SW 1271 (cell line): ENCODE measurements around the gene DNM3.
"Not testable (repeated sequence)": the region's sequence is repeated elsewhere in the genome, so short reads cannot be mapped to it uniquely, and the experiment has no call there.

ENCODE experiments used
- DNase-seq, 2 experiments: peaks; one replicate each; lab custom pipeline; 2025; lab: John Stamatoyannopoulos, UW

The DNM3 gene

GRCh38 chr1:171841050-171841910 is at the start of gene DNM3:
TSS of gene DNM3 (plus strand) at chr1:171841498. CDS start at chr1:171841657, 159 bp downstream.
- DNase-seq, result peak in 1 of 2 experiments; percentile 43

DNA sequence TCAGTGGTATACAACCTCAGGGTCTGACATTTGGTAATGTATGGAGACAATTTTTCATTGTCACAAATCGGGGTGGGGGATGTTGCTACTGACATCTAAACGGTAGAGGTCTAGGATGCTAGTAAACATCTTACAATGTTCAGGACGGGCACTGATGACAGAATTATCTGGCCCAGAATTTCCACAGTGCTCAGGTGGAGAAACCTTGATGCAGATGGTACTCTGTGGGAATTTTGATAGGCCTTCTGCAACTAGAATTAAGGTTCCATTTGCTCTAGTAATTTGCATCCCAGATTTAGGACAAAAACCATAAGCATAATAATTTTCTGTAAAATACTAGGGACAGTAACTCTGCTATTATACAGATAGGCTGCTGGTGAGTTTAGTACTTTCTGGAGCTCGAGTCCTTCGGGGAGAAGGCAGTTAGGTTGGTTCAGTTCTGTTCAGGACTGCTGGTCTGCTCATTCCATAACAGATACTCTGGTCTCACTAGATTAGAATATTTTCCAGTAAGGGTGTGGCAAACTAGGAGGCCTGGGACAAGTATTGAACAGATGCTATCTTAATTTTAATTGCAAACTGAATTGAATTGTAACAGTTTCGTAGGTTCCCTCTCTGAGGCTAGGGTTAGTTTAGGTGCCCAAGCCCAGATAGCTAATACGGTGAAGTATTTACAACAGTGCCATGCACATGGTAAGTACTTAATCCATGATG is 48.5 kb upstream of the DNM3 start:
- no peak for DNase-seq

DNA sequence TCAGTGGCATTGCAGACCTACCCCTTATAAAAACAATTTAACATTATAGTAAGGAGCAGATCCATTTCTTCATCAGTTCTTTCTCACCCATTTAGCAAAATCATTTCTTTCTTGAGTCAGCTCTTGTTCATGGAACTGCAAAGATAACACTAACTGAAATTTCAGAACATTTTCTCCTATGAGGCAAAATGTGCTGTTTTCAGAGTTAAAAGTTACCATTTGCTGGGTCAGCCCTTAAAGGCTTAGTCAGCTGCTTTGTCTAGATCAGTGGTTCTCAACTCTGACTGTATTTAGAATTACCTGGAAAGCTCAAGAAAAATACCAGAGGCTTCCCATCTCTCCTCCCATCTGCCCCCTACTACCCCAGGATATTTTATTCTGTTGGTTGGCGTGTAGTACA is 47.7 kb upstream of the DNM3 start:
- DNase-seq, result no peak

- peak; percentile 28 to 71 for DNase-seq
Observed at GRCh38 chr1:171794085-171794484, 47.2 kb upstream of the DNM3 start.

DNA sequence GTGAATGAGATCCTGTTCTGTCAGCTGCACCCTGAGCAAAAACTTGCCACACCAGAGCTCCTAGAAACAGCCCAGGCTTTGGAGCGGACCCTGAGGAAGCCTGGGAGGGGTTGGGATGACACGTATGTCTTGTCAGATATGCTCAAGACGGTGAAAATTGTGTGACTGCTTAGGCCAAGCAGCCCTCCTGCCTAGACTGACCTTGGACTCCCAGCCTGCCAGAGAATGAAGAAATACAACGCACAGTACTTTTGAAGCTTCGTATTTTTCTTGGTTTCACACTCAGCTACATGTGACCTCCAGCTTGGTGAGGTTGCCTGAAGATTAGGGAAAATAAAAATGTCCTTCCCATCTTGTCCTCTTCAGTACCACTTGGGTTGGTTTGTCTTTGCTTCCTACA is 44.7 kb upstream of the DNM3 start:
- DNase-seq, result no peak

GRCh38 chr1:171798311-171798710 is 43.0 kb upstream of the DNM3 start:
- no peak for DNase-seq

GRCh38 chr1:171798765-171799164 is 42.5 kb upstream of the DNM3 start:
- no peak for DNase-seq

DNA sequence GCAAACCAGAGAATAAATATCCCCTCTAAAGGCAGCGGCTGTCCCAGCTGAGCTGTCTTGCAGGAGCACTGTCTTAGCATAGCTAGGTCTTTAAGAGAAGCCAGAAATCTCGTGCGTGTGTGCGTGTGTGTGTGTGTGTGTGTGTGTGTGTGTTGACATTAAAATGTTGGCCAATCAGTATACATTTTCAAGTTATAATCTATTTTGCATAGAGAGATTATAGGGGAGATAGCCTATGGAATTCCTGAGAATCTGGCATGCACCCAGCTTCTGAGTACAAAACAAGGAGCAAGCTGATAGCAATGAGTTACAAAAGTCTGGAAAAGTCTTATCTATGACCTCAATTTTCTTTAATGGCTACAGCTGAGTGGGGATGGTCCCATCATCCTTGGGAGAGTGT is 42.1 kb upstream of the DNM3 start:
- no peak for DNase-seq

- DNase-seq, result not testable (repeated sequence)
Observed at GRCh38 chr1:171799698-171800097, 41.6 kb upstream of the DNM3 start.

- DNase-seq, result no peak
Observed at GRCh38 chr1:171800342-171800741, 41.0 kb upstream of the DNM3 start.

GRCh38 chr1:171800851-171801250 is 40.4 kb upstream of the DNM3 start:
- DNase-seq, result no peak

GRCh38 chr1:171801487-171801891 is 39.8 kb upstream of the DNM3 start:
- peak in 1 of 2 experiments; percentile 10 for DNase-seq

DNA sequence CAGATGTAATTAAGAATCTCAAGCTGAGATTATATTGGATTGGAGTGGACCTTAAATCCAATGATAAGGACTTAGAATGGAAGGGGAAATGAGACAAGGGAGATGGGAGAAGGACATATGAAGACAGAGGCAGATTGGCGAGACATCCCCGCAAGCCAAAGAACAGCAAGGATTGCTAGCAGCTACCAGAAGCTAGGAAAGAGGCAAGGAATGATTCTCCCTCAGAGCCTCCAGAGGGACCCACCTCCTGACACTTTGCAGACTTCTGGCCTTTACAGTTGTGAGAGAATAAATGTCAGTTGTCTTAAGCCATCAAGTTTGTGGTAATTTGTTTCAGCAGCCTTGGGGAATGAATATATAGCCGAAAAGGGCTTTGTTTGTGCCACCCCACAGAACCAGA is 39.1 kb upstream of the DNM3 start:
- DNase-seq, result no peak

DNA sequence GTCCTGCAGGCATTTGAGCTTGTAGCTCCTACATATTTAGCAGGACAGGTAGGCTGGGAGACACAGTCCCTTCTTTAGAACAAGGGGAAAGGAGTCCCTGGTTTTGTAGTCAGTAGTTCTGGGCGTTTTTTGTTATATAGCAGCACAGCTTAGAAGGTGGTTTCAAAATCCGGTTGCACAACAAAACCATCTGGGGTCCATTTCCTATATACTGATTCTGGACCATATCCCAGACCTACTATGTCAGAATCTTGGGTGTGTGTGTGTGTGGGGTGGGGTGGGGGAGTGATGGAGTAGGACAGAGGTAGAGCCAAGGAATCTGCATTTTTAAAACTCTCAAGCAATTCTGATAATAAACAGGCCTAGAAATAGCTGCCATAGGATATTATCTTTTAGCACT is 38.3 kb upstream of the DNM3 start:
- no peak for DNase-seq

GRCh38 chr1:171803461-171804022 is 37.8 kb upstream of the DNM3 start:
- DNase-seq, result no peak

GRCh38 chr1:171805395-171806115 is 35.7 kb upstream of the DNM3 start:
- no peak for DNase-seq

DNA sequence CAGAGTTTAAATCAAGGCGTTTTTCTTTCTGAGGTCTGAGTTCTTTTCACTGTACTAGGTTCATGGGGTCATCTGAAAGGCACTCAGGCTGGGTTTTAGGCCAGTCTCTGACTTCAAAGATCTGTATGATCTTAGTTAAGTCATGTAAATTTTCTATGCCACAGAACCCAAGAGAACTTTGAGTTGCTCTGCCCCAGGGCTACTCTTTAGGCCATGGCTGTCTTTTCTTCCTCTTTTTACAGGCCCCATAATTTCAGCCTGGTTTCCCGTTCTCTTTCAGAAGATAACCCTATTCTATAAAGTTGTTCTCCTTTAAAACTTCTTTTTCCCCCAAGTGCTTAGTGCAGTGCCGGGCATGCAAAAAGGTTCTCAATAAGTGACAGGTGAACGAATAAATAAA is 33.7 kb upstream of the DNM3 start:
- no peak for DNase-seq

GRCh38 chr1:171809834-171810233 is 31.5 kb upstream of the DNM3 start:
- DNase-seq, result no peak

DNA sequence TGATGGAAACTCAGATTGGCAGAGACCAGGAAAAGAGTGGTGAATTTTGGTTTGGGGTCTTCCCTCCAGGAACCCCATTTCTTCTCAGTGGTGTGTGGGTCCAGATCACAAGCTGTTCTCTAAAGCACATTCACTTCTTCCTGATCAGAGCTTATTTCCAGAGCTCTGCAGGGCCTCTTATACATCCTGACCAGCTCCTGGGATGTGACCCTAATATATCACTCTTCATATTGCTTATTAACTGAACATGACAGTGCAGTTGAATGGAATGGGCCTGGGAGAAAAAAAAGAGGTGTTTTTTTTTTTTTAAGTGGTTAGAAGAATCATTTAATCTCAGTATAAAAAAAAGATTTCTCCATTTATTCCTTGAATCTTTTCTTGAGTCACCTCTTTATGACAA is 29.6 kb upstream of the DNM3 start:
- DNase-seq, result no peak

DNA sequence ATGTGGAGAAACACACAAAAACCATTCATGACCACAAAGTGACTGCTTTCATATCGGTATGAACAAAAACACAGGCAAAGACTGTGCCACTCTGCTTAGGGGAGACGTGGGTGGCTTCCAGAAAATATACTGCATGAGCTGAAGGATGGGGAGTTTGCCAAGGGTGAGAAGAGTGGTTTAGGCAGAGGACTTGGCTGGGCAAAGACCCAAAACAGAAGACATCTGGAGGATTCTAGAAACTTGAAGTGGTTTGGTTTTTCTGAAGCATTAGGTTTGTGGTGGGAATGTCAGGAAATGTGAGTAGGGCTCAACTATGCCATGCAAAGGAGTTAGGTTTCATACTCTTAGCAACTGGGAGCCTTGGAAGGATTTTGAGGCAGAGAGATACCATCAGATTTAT is 26.6 kb upstream of the DNM3 start:
- no peak for DNase-seq

GRCh38 chr1:171816300-171816901 is 24.9 kb upstream of the DNM3 start:
- no peak for DNase-seq
